ENCODE measurements around the gene PWWP2B. TPM values are rescaled to one million over a fixed set of nuclear protein-coding genes. Genes with fewer than 3 reads are reported as not detected.
A peak's percentile ranks its signal among the peaks of the same experiment; 100 is the strongest.

Gene PWWP2B
- total and polyA plus RNA-seq, 9 of the 15 experiments (the other 6 are each of a cell fraction or from before 2014, with no cell fraction given), result 0.07 to 9.2 (median 1.6) TPM; not detected in 1

DNA sequence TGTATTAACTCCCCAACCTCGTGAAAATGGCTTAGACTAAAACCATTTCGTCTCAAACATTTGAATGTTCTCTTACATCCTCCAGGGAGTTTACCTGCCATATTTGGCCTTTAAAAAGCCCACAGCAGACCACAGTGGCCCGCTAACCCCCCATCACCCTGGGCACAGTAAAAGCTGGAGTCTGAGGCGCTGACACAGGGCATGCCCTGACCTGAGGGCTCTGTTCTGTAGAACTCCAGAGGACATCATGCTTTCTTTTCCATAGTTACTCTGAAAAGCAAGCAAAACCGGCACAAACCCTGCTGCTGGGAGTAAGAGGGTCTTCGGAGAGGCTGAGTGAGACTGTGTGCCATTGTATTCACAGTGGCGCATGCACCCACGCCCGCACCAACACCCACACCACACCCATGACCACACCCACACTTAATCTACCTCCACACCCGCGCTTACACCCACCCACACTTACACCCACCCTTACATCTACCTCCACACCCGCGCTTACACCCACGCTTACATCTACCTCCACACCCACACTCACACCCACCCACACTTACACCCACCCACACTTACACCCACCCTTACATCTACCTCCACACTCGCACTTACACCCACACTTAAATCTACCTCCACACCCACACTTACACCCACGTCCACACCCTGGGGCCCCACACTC, 32.9 kb upstream of the PWWP2B start:
- Histone ChIP-seq H3K36me3 (ENCODE audit: control insufficient read depth, insufficient read depth, low read length) (no peaks in the 10 kb centered on the region), H3K27me3 (ENCODE audit: control insufficient read depth in 2 of 2, insufficient read depth in 2 of 2, low read length in 2 of 2) (peaks cover 4 to 10% of the 10 kb centered on the region in 2 experiments; a peak in 2 of 5 replicates), H3K4me1 (replicated peaks in 1 of 2; ENCODE audit: control insufficient read depth in 2 of 2, insufficient read depth in 2 of 2, low read length in 2 of 2) (peaks cover 0 to 13% of the 10 kb centered on the region in 2 experiments; a peak in 1 of 5 replicates), H3K9me1 (ENCODE audit: control insufficient read depth, insufficient read depth, low read length) (no peaks in the 10 kb centered on the region), H3K4me2 (ENCODE audit: insufficient read depth, low read length) (no peak overlapping the region), H3K4me3 (no peak overlapping the region), H3K9ac (ENCODE audit: insufficient read depth in 1 of 2, low read depth in 2 of 2, low read length in 2 of 2) (no peak overlapping the region), H3K27ac (ENCODE audit: extremely low read depth, low read depth, low read length) (no peak overlapping the region), H3K79me2 (ENCODE audit: control insufficient read depth, insufficient read depth, low read length) (no peaks in the 10 kb centered on the region), H2AFZ (ENCODE audit: low read depth, low read length) (no peak overlapping the region), H4K20me1 (replicated peaks; ENCODE audit: control insufficient read depth, insufficient read depth, low read length) (no peaks in the 10 kb centered on the region), H3K9me3 (replicated peaks; ENCODE audit: control insufficient read depth, insufficient read depth, low read depth, low read length) (no peaks in the 10 kb centered on the region; the same call in 1 of the 2 replicates)
- CTCF ChIA-PET (ENCODE audit: low intra/inter-chr PET ratio), result interaction anchor here (0.5 kb wide), 1 partner anchor 257 kb away, joined by 3 read pairs; no protein-coding TSS in a partner anchor
- DNase-seq (ENCODE audit: extremely low read depth in 1 of 4, low spot score in 3 of 4) (peak in 3 of 4 experiments; percentile 28 to 41 (median 40)), FAIRE-seq (peak; percentile 99), ATAC-seq (no peak)
- in situ Hi-C loops (cut with MboI) (no loop called here), intact Hi-C loops (cut with micrococcal nuclease) (no loop called here)
- WGBS (ENCODE audit: insufficient coverage, low coverage, missing lambda C conversion rate), result 27% methylated on average over 11 of the region's 16 CpGs
- BruUV-seq (replicated peaks), result no TSS peak
- POLR2A ChIA-PET, result no interaction called here
- TF ChIP-seq, protein P1, sequence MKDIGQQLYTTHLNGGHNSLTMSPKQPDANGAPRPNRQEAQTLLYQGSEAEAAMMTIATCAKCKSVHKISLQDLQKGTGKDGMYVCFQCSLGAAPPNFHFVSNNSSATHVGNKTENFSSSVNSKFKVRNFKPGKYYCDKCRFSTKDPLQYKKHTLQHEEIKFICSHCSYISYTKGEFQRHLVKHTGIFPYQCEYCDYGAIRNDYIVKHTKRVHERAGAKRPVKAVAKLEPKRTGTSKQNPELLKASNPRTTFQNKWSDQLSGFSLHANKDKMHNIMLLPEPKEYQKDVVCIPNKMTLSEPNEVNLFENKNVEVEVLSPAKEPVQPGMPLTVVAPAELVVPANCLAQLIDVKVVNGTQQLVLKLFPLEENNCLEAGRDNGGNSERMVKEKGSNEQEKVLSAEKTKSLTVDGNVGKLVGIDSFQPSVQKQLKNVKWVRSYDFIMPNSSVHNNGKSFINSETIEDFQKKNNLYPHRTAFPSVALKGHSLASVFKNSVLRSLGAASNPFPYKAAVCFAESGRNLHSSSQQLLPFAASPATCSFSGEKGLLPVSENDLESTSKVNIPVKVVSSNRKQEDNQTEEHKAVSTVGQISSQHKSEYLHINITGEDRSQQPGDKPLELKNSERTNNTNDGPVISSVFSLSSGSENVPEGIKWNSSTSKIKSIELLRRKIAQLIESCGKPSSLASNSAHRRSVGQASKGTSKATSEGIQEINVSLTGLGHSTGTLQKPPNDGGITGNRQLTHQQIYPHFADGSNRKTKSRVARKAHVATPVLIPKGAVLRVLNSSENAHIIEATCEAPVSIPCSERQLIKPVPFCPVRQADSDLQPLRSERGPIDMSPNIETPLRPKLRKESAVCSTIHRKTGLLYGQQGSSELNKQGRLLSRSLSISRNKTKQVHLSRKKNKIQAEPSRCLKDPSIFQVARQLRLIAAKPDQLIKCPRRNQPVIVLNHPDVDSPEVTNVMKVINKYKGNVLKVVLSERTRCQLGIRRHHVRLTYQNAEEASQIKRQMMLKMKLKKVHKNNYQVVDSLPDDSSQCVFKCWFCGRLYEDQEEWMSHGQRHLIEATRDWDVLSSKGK (CRISPR knock-in tag; IDR thresholded peaks at IDR 0.05), result no peak
- peak; percentile 90 for TF ChIP-seq HNRNPUL1 (IDR thresholded peaks at IDR 0.05; ENCODE audit: low read length)
- peak; percentile 78 for TF ChIP-seq CREBBP (IDR thresholded peaks at IDR 0.05; ENCODE audit: low read depth, low read length)
- TF ChIP-seq ZNF146 (CRISPR knock-in tag; IDR thresholded peaks at IDR 0.05; ENCODE audit: unreplicated experiment), result no peak
- TF ChIP-seq POLR2H (tag; IDR thresholded peaks at IDR 0.05; ENCODE audit: low read depth), result no peak
- TF ChIP-seq, protein P2, sequence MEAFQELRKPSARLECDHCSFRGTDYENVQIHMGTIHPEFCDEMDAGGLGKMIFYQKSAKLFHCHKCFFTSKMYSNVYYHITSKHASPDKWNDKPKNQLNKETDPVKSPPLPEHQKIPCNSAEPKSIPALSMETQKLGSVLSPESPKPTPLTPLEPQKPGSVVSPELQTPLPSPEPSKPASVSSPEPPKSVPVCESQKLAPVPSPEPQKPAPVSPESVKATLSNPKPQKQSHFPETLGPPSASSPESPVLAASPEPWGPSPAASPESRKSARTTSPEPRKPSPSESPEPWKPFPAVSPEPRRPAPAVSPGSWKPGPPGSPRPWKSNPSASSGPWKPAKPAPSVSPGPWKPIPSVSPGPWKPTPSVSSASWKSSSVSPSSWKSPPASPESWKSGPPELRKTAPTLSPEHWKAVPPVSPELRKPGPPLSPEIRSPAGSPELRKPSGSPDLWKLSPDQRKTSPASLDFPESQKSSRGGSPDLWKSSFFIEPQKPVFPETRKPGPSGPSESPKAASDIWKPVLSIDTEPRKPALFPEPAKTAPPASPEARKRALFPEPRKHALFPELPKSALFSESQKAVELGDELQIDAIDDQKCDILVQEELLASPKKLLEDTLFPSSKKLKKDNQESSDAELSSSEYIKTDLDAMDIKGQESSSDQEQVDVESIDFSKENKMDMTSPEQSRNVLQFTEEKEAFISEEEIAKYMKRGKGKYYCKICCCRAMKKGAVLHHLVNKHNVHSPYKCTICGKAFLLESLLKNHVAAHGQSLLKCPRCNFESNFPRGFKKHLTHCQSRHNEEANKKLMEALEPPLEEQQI (IDR thresholded peaks at IDR 0.05), result no peak

Data from K562 (cell line).